SK-N-SH (cell line): Measurements from ENCODE around the gene POGZ. TPM values are rescaled to one million over a fixed set of nuclear protein-coding genes. Genes with fewer than 3 reads are reported as not detected.

Experiments used
- CTCF ChIA-PET: fragments of 300-600, 350-600 bp; formaldehyde crosslinking; extraction: SDS; loops from one replicate; lab custom pipeline; 2021; lab: Yijun Ruan, JAX
- POLR2A ChIA-PET: fragments of 350-600 bp; sonication (Branson Sonifier 250); formaldehyde crosslinking; extraction: SDS; loops from one replicate; lab custom pipeline; 2020; ENCODE audit warnings: antibody characterized with exemption, inconsistent platforms; lab: Yijun Ruan, JAX
- DNase-seq: peaks from one replicate; pipeline ENCODE4 v3.0.0; 2012
- H2AFZ ChIP-seq: fragments of 200-600 bp; sonication (generic); 2 replicates; pipeline ENCODE4 v1.8.1; 2016; ENCODE audit warnings: antibody characterized with exemption, mild to moderate bottlenecking, low read depth
- H3F3A ChIP-seq: fragments of 200-600 bp; sonication (generic); replicated peaks from 2 replicates; pipeline ENCODE3; 2016; ENCODE audit warnings: antibody characterized with exemption, mild to moderate bottlenecking; ENCODE audit not compliant: insufficient read depth
- H3K27ac ChIP-seq, 2 experiments: fragments of 200-500 bp in 1 of 2; fragments of 200-600 bp in 1 of 2; sonication (Bioruptor generic) in 1 of 2; sonication (generic), shearing (Covaris generic) in 1 of 2; 2 replicates each; pipeline versions ENCODE4 v1.5.1 to v1.6.1; 2014 to 2016; ENCODE audit warnings: low read depth in 2 of 2, inconsistent platforms in 1 of 2, low read length in 1 of 2, mild to moderate bottlenecking in 1 of 2, mixed read lengths in 1 of 2
- H3K27me3 ChIP-seq: fragments of 200-600 bp; sonication (generic), shearing (Covaris generic); 2 replicates; pipeline ENCODE4 v1.6.1; 2016; ENCODE audit warnings: mixed run types; ENCODE audit not compliant: insufficient read depth
- H3K36me3 ChIP-seq, 2 experiments: fragments of 200-500 bp in 1 of 2; fragments of 200-600 bp in 1 of 2; sonication (Bioruptor generic) in 1 of 2; sonication (generic) in 1 of 2; replicated peaks in 1 of 2; 2 replicates each; pipeline versions ENCODE3 to v1.5.1; 2014 to 2016; ENCODE audit warnings: low read length in 1 of 2, mild to moderate bottlenecking in 1 of 2; ENCODE audit not compliant: insufficient read depth in 2 of 2, control insufficient read depth in 1 of 2
- H3K4me1 ChIP-seq, 2 experiments: fragments of 200-500 bp in 1 of 2; fragments of 200-600 bp in 1 of 2; sonication (Bioruptor generic) in 1 of 2; sonication (generic), shearing (Covaris generic) in 1 of 2; 2 replicates each; pipeline versions ENCODE4 v1.5.1 to v1.6.1; 2014 to 2016; ENCODE audit warnings: low read depth in 1 of 2, low read length in 1 of 2, mixed run types in 1 of 2; ENCODE audit not compliant: insufficient read depth in 2 of 2, control insufficient read depth in 1 of 2
- H3K4me2 ChIP-seq: fragments of 200-600 bp; sonication (generic), shearing (Covaris generic); 2 replicates; pipeline ENCODE4 v1.6.1; 2017; ENCODE audit warnings: mixed run types
- H3K4me3 ChIP-seq, 2 experiments: fragments of 200-500 bp in 1 of 2; fragments of 200-600 bp in 1 of 2; sonication (Bioruptor generic) in 1 of 2; sonication (generic), shearing (Covaris generic) in 1 of 2; 2 replicates each; pipeline versions ENCODE4 v1.5.1 to v1.8.1; 2014 to 2016; ENCODE audit warnings: low read depth in 2 of 2, inconsistent platforms in 1 of 2, low read length in 1 of 2, mild to moderate bottlenecking in 1 of 2, mixed read lengths in 1 of 2, moderate library complexity in 1 of 2
- H3K79me2 ChIP-seq: fragments of 200-600 bp; sonication (generic); 2 replicates; pipeline ENCODE4 v1.8.1; 2017; ENCODE audit warnings: mild to moderate bottlenecking; ENCODE audit not compliant: insufficient read depth
- H3K9ac ChIP-seq: fragments of 200-600 bp; sonication (generic); 2 replicates; pipeline ENCODE4 v1.6.1; 2017; ENCODE audit warnings: mixed run types
- H3K9me2 ChIP-seq: fragments of 200-600 bp; sonication (generic); 2 replicates; pipeline ENCODE4 v1.6.1; 2017; ENCODE audit warnings: mixed run types
- H3K9me3 ChIP-seq: fragments of 200-600 bp; sonication (generic); 2 replicates; pipeline ENCODE4 v1.6.1; 2017; ENCODE audit warnings: mixed run types, mild to moderate bottlenecking, moderate library complexity
- H4K20me1 ChIP-seq: fragments of 200-600 bp; sonication (generic); 2 replicates; pipeline ENCODE4 v1.6.1; 2017; ENCODE audit warnings: mild to moderate bottlenecking, mixed run types; ENCODE audit not compliant: insufficient read depth
- CHD2 ChIP-seq: fragments of 150-350 bp; IDR thresholded peaks from 2 replicates; pipeline ENCODE4 v1.6.1; 2018; ENCODE audit warnings: low read length; ENCODE audit not compliant: partially characterized antibody
- ELF1 ChIP-seq: IDR thresholded peaks from 2 replicates; pipeline ENCODE4 v1.4.0; 2012
- EP300 ChIP-seq, 2 experiments: IDR thresholded peaks; 2 replicates each; pipeline versions ENCODE4 v1.4.0 to v1.6.1; 2012; ENCODE audit warnings: borderline replicate concordance in 1 of 2, low read depth in 1 of 2, low read length in 1 of 2
- EZH2phosphoT487 ChIP-seq: fragments of 200-600 bp; sonication (generic); IDR thresholded peaks from 2 replicates; pipeline ENCODE4 v1.6.1; 2017; ENCODE audit warnings: low read depth, mixed run types, mild to moderate bottlenecking, antibody characterized with exemption, moderate library complexity, borderline replicate concordance
- FOXJ3 ChIP-seq: sonication (generic); formaldehyde crosslinking; IDR thresholded peaks from 2 replicates; pipeline ENCODE4 v1.5.1; 2020; ENCODE audit warnings: mild to moderate bottlenecking, missing genetic modification reagents
- FOXM1 ChIP-seq: IDR thresholded peaks from 2 replicates; pipeline ENCODE4 v1.4.0; 2012; ENCODE audit warnings: low read depth, mild to moderate bottlenecking
- GABPA ChIP-seq: IDR thresholded peaks from 2 replicates; pipeline ENCODE4 v1.4.0; 2012; ENCODE audit warnings: low read depth, mild to moderate bottlenecking
- GATA2 ChIP-seq: sonication (generic); formaldehyde crosslinking; IDR thresholded peaks from 2 replicates; pipeline ENCODE4 v1.5.0; 2020; ENCODE audit warnings: mild to moderate bottlenecking, missing genetic modification reagents
- MAX ChIP-seq: IDR thresholded peaks from 2 replicates; pipeline ENCODE4 v1.4.0; 2012; ENCODE audit warnings: low read depth
- MEF2A ChIP-seq: IDR thresholded peaks from 2 replicates; pipeline ENCODE4 v1.4.0; 2012; ENCODE audit warnings: low read depth, borderline replicate concordance
- MXI1 ChIP-seq: IDR thresholded peaks from 2 replicates; pipeline ENCODE4 v1.6.1; 2012; ENCODE audit warnings: mild to moderate bottlenecking, low read depth, low read length, improper control_type of control experiment
- NFIC ChIP-seq: IDR thresholded peaks from 2 replicates; pipeline ENCODE4 v1.4.0; 2012; ENCODE audit warnings: borderline replicate concordance
- RAD21 ChIP-seq: IDR thresholded peaks from 2 replicates; pipeline ENCODE4 v1.6.1; 2012; ENCODE audit warnings: mild to moderate bottlenecking, low read length
- RXRA ChIP-seq: IDR thresholded peaks from 2 replicates; pipeline ENCODE4 v1.4.0; 2012; ENCODE audit warnings: low read depth, mild to moderate bottlenecking, borderline replicate concordance
- SIN3A ChIP-seq: IDR thresholded peaks from 2 replicates; pipeline ENCODE4 v1.6.1; 2012; ENCODE audit warnings: low read depth, mild to moderate bottlenecking, low read length, moderate library complexity, borderline replicate concordance
- TAF1 ChIP-seq: IDR thresholded peaks from 2 replicates; pipeline ENCODE4 v1.6.1; 2012; ENCODE audit warnings: low read depth, mild to moderate bottlenecking, low read length, moderate library complexity, borderline replicate concordance
- TCF12 ChIP-seq: IDR thresholded peaks from 2 replicates; pipeline ENCODE4 v1.4.0; 2012
- USF1 ChIP-seq: IDR thresholded peaks from 2 replicates; pipeline ENCODE4 v1.4.0; 2012; ENCODE audit warnings: low read depth, borderline replicate concordance
- USF2 ChIP-seq: fragments of 150-350 bp; IDR thresholded peaks from 2 replicates; pipeline ENCODE4 v1.6.1; 2017; ENCODE audit warnings: antibody characterized with exemption, low read length, low read depth, borderline replicate concordance
- YY1 ChIP-seq: IDR thresholded peaks from 2 replicates; pipeline ENCODE4 v1.4.0; 2012; ENCODE audit warnings: low read depth, mild to moderate bottlenecking
- WGBS: methylation state at CpG from one replicate; pipeline ENCODE4 v1.1.6; 2017; ENCODE audit warnings: low lambda C conversion rate; 5-methylcytosine and 5-hydroxymethylcytosine counted together
- polyA plus RNA-seq, 3 experiments: library from polyadenylated mRNA; depleted of rRNA; stranded (reverse); fragments of >200 nt; gene quantifications; 2 replicates each; pipeline ENCODE4 v1.2.3, GENCODE V29; 2012

The POGZ gene
- polyA plus RNA-seq, 1 of the 3 experiments (the other 2 are of a cell fraction), result 23.9 TPM

- ChIA-PET CTCF (no interaction called here), POLR2A (no interaction called here)
- no peak overlapping the region for H3K4me3 ChIP-seq
- peaks cover 0 to 5% of the 10 kb centered on the region in 2 experiments; a peak in 1 of 4 replicates for H3K4me1 ChIP-seq
- no peak overlapping the region for H3K4me2 ChIP-seq
- 31% methylated on average over 1 of the region's 1 CpG for WGBS
- no peak overlapping the region for H3K27ac ChIP-seq
- H3K9me2 ChIP-seq, result no peaks in the 10 kb centered on the region
- H3K79me2 ChIP-seq, result no peaks in the 10 kb centered on the region
- H3K9ac ChIP-seq, result no peak overlapping the region
- H3K9me3 ChIP-seq, result no peaks in the 10 kb centered on the region
- no peaks in the 10 kb centered on the region for H4K20me1 ChIP-seq
- DNase-seq, result no peak
- no peaks in the 10 kb centered on the region for H3K36me3 ChIP-seq
- no peaks in the 10 kb centered on the region for H3K27me3 ChIP-seq
- no peak for TF ChIP-seq GABPA
- TF ChIP-seq NFIC, result no peak
- no peak for TF ChIP-seq FOXM1
- no peak for TF ChIP-seq ELF1
- no peak for TF ChIP-seq RAD21
- no peak for TF ChIP-seq MEF2A
- TF ChIP-seq FOXJ3 (CRISPR knock-in tag), result no peak
- no peak for TF ChIP-seq USF2
- TF ChIP-seq RXRA, result no peak
- no peak for TF ChIP-seq MAX
- TF ChIP-seq GATA2, result no peak
- TF ChIP-seq SIN3A, result no peak
- no peak for TF ChIP-seq EP300 (IDR thresholded peaks at IDR 0.05; ENCODE audit: borderline replicate concordance in 1 of 2, low read depth in 1 of 2, low read length in 1 of 2)
- TF ChIP-seq YY1, result no peak
- TF ChIP-seq TCF12, result no peak
- TF ChIP-seq MXI1, result no peak
- H2AFZ ChIP-seq, result no peak overlapping the region
- no peaks in the 10 kb centered on the region for H3F3A ChIP-seq
Measured at GRCh38 chr1:151499930-151500329, 40.6 kb upstream of the POGZ start.

- H4K20me1 ChIP-seq, result no peaks in the 10 kb centered on the region
- H3K27me3 ChIP-seq, result no peaks in the 10 kb centered on the region
- no peaks in the 10 kb centered on the region for H3K9me3 ChIP-seq
- no peaks in the 10 kb centered on the region for H3K9me2 ChIP-seq
- H3K4me2 ChIP-seq, result no peak overlapping the region
- TF ChIP-seq EZH2phosphoT487, result no peak
- no peak for TF ChIP-seq CHD2
- no peak for TF ChIP-seq NFIC
- no peak for TF ChIP-seq YY1
- no peak for TF ChIP-seq USF1
- no peak for TF ChIP-seq TAF1
- no peak overlapping the region for H3K4me3 ChIP-seq
- no peak overlapping the region for H3K27ac ChIP-seq
- DNase-seq, result no peak
- no peaks in the 10 kb centered on the region for H3K79me2 ChIP-seq
- H3K36me3 ChIP-seq, result no peaks in the 10 kb centered on the region
- no peak overlapping the region for H2AFZ ChIP-seq
- H3K9ac ChIP-seq, result no peak overlapping the region
- peaks cover 0 to 10% of the 10 kb centered on the region in 2 experiments; a peak in 2 of 4 replicates for H3K4me1 ChIP-seq
- ChIA-PET CTCF (no interaction called here), POLR2A (no interaction called here)
- no peaks in the 10 kb centered on the region for H3F3A ChIP-seq
- 84% methylated on average over 5 of the region's 5 CpGs for WGBS
Measured at GRCh38 chr1:151499365-151499764, 40.1 kb upstream of the POGZ start.
